CD4-positive, alpha-beta T cell treated with Interleukin-17A for 4 hours (primary cell): ENCODE results near the gene USP6NL.
A peak's percentile ranks its signal among the peaks of the same experiment; 100 is the strongest.

ENCODE experiments used
- DNase-seq: peaks from one replicate; pipeline ENCODE4 v3.0.0-alpha.2; 2020; ENCODE audit warnings: mixed read lengths

Gene USP6NL

GRCh38 chr10:11472158-11472753 lies 139.2 kb downstream of the USP6NL start:
- peak; percentile 80 for DNase-seq

- DNase-seq: no peak
These were observed 141.7 kb downstream of the USP6NL start for GRCh38 chr10:11469575-11470391.

GRCh38 chr10:11468126-11468742 lies 143.2 kb downstream of the USP6NL start:
- no peak for DNase-seq

GRCh38 chr10:11465406-11465805 lies 146.0 kb downstream of the USP6NL start:
- no peak for DNase-seq

- no peak for DNase-seq
These were observed 148.3 kb downstream of the USP6NL start for GRCh38 chr10:11463111-11463510.

GRCh38 chr10:11462071-11462470 lies 149.4 kb downstream of the USP6NL start:
- no peak for DNase-seq

GRCh38 chr10:11457336-11457735 lies 154.1 kb downstream of the USP6NL start:
- no peak for DNase-seq

- DNase-seq: no peak
These were observed 156.4 kb downstream of the USP6NL start for GRCh38 chr10:11454958-11455566.

- no peak for DNase-seq
These were observed 157.3 kb downstream of the USP6NL start for GRCh38 chr10:11454160-11454559.

GRCh38 chr10:11451640-11452260 lies 159.7 kb downstream of the USP6NL start:
- DNase-seq: no peak

- DNase-seq: no peak
These were observed 161.0 kb downstream of the USP6NL start for GRCh38 chr10:11450427-11450826.

- no peak for DNase-seq
These were observed 161.7 kb downstream of the USP6NL start for GRCh38 chr10:11449761-11450160.

GRCh38 chr10:11448545-11449244 lies 162.8 kb downstream of the USP6NL start:
- DNase-seq: no peak

GRCh38 chr10:11448190-11448544 lies 163.3 kb downstream of the USP6NL start:
- no peak for DNase-seq

GRCh38 chr10:11447586-11447985 lies 163.9 kb downstream of the USP6NL start:
- no peak for DNase-seq

GRCh38 chr10:11446864-11447263 lies 164.6 kb downstream of the USP6NL start:
- no peak for DNase-seq

- no peak for DNase-seq
These were observed 165.3 kb downstream of the USP6NL start for GRCh38 chr10:11446133-11446532.

- DNase-seq: no peak
These were observed 166.8 kb downstream of the USP6NL start for GRCh38 chr10:11444531-11445228.

- no peak for DNase-seq
These were observed 167.3 kb downstream of the USP6NL start for GRCh38 chr10:11444155-11444530.

GRCh38 chr10:11443468-11444154 lies 167.8 kb downstream of the USP6NL start:
- no peak for DNase-seq
